ENCODE measurements around the gene ATF7. TPM values are rescaled to one million over a fixed set of nuclear protein-coding genes. Genes with fewer than 3 reads are reported as not detected.

Gene ATF7
- total and polyA plus RNA-seq, 2 donors (not counting 3 experiments of a cell fraction or from before 2014, with no cell fraction given) = 36.0 to 68.5 TPM

DNA sequence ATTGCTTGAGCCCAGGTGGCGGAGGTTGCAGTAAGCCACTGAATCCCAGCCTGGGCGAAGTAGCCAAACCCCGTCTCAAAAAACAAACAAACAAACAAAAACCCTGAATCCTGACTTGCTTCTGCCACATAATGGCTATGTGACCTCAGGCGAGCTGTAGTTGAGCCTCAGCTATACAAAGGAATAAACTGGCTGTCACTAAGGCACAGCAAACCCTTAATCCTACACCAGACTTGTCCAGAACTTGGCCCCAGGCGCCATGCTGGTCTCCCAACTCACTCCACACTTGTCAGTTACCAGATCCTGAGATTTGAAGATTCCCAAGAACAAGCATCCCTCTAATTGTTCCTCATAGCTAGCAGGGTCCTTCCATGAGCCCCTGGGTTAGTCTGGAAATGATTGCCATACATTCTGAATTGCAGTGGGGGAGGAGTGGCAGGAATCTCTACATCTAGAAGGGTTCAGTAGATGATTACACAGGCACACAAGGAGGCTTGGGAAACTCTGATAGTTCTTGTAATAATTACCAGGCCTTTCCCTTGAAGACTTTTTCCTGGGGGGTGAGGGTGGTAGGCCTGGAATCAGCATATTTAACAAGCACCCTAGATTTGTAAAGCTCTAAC is 136.8 kb downstream of the ATF7 start:
- dilution Hi-C loops (cut with MboI; ENCODE audit: extremely low pct_ligation_motif_present, low sequenced_read_pairs) = no loop called here
- no peak overlapping the region for H2AFZ ChIP-seq (ENCODE audit: low read depth, low read length)
- H3K9me3 ChIP-seq (replicated peaks; ENCODE audit: control insufficient read depth, insufficient read depth, low read length) = no peaks in the 10 kb centered on the region
- no peak overlapping the region for H3K4me2 ChIP-seq (ENCODE audit: insufficient read depth, low read length)
- no peaks in the 10 kb centered on the region for H3K79me2 ChIP-seq (ENCODE audit: control insufficient read depth, insufficient read depth, low read length)
- H3K27ac ChIP-seq (ENCODE audit: insufficient read depth, low read depth, low read length) = no peak overlapping the region
- intact Hi-C loops (cut with micrococcal nuclease) = no loop called here
- BruUV-seq (replicated peaks) = no TSS peak
- POLR2A ChIA-PET = interaction anchor here (1.6 kb wide), 1 partner anchor 12 kb away, joined by 7 read pairs; the partner anchor contains the start of gene TARBP2
- FAIRE-seq (no peak), DNase-seq (ENCODE audit: low read depth, low spot score) (no peak)
- no peaks in the 10 kb centered on the region for H4K20me1 ChIP-seq (replicated peaks; ENCODE audit: control insufficient read depth, extremely low read depth, insufficient read depth, low read length)
- no peak overlapping the region for H3K4me3 ChIP-seq (replicated peaks in 1 of 3; ENCODE audit: insufficient read depth in 1 of 3, low read depth in 1 of 3, low read length in 3 of 3)
- TF ChIP-seq EZH2 (IDR thresholded peaks at IDR 0.05; ENCODE audit: borderline replicate concordance, low read depth, low read length, severe bottlenecking) (no peak), POLR2AphosphoS5 (IDR thresholded peaks at IDR 0.05; ENCODE audit: insufficient read depth, low read depth, low read length) (no peak), JUN (IDR thresholded peaks at IDR 0.05; ENCODE audit: borderline replicate concordance, insufficient read depth, insufficient read length, low read depth) (no peak), POLR2A (IDR thresholded peaks at IDR 0.05; ENCODE audit: low read depth, low read length) (no peak)
- peaks cover 11% of the 10 kb centered on the region for H3K4me1 ChIP-seq (ENCODE audit: control insufficient read depth, extremely low read depth, insufficient read depth, low read length)
- H3K9me1 ChIP-seq (replicated peaks; ENCODE audit: control insufficient read depth, extremely low read depth, insufficient read depth, low read length) = no peaks in the 10 kb centered on the region
- peaks cover 0 to 19% of the 10 kb centered on the region in 2 experiments for H3K36me3 ChIP-seq (ENCODE audit: control insufficient read depth in 2 of 2, extremely low read depth in 1 of 2, insufficient read depth in 2 of 2, low read length in 2 of 2)
- H3K27me3 ChIP-seq (ENCODE audit: control insufficient read depth in 2 of 2, insufficient read depth in 2 of 2, low read length in 2 of 2) = no peaks in the 10 kb centered on the region
- no peak overlapping the region for H3K9ac ChIP-seq (replicated peaks; ENCODE audit: extremely low read depth, insufficient read depth, low read length)
- CTCF ChIA-PET = interaction anchor here (1.0 to 1.4 kb wide), 3 partner anchors 10 to 13 kb away, joined by 3 to 4 read pairs (median 4); partner anchors contain the start of genes MAP3K12 and TARBP2

- Histone ChIP-seq H3K4me3 (replicated peaks in 1 of 3; ENCODE audit: insufficient read depth in 1 of 3, low read depth in 1 of 3, low read length in 3 of 3) (no peak overlapping the region), H3K36me3 (ENCODE audit: control insufficient read depth in 2 of 2, extremely low read depth in 1 of 2, insufficient read depth in 2 of 2, low read length in 2 of 2) (peaks cover 2 to 41% of the 10 kb centered on the region in 2 experiments), H3K9me1 (replicated peaks; ENCODE audit: control insufficient read depth, extremely low read depth, insufficient read depth, low read length) (no peaks in the 10 kb centered on the region), H3K4me1 (ENCODE audit: control insufficient read depth, extremely low read depth, insufficient read depth, low read length) (no peaks in the 10 kb centered on the region), H4K20me1 (replicated peaks; ENCODE audit: control insufficient read depth, extremely low read depth, insufficient read depth, low read length) (no peaks in the 10 kb centered on the region), H3K9ac (replicated peaks; ENCODE audit: extremely low read depth, insufficient read depth, low read length) (no peak overlapping the region), H3K27ac (ENCODE audit: insufficient read depth, low read depth, low read length) (no peak overlapping the region), H3K27me3 (ENCODE audit: control insufficient read depth in 2 of 2, insufficient read depth in 2 of 2, low read length in 2 of 2) (no peaks in the 10 kb centered on the region), H3K9me3 (replicated peaks; ENCODE audit: control insufficient read depth, insufficient read depth, low read length) (no peaks in the 10 kb centered on the region), H3K79me2 (ENCODE audit: control insufficient read depth, insufficient read depth, low read length) (no peaks in the 10 kb centered on the region), H2AFZ (ENCODE audit: low read depth, low read length) (no peak overlapping the region), H3K4me2 (ENCODE audit: insufficient read depth, low read length) (no peak overlapping the region)
- intact Hi-C loops (cut with micrococcal nuclease) = no loop called here
- ChIA-PET CTCF (no interaction called here), POLR2A (interaction anchor here (0.5 kb wide), 1 partner anchor 16 kb away, joined by 4 read pairs; no protein-coding TSS in a partner anchor)
- no peak for DNase-seq (ENCODE audit: low read depth, low spot score)
- dilution Hi-C loops (cut with MboI; ENCODE audit: extremely low pct_ligation_motif_present, low sequenced_read_pairs) = no loop called here
- FAIRE-seq = no peak
- TF ChIP-seq, protein P1, sequence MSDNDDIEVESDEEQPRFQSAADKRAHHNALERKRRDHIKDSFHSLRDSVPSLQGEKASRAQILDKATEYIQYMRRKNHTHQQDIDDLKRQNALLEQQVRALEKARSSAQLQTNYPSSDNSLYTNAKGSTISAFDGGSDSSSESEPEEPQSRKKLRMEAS (IDR thresholded peaks at IDR 0.05; ENCODE audit: insufficient read depth, insufficient read length) = no peak
- no peak for TF ChIP-seq MYC (IDR thresholded peaks at IDR 0.05; ENCODE audit: low read depth, low read length)
- TF ChIP-seq JUN (IDR thresholded peaks at IDR 0.05; ENCODE audit: borderline replicate concordance, insufficient read depth, insufficient read length, low read depth) = no peak
- TF ChIP-seq GATA2 (IDR thresholded peaks at IDR 0.05; ENCODE audit: insufficient read depth, insufficient read length, low read depth, low read length) = no peak
- TF ChIP-seq POLR2AphosphoS5 (IDR thresholded peaks at IDR 0.05; ENCODE audit: insufficient read depth, low read depth, low read length) = no peak
- no peak for TF ChIP-seq CTCF (IDR thresholded peaks at IDR 0.05; ENCODE audit: extremely low read depth in 1 of 2, insufficient read depth in 1 of 2, low read depth in 1 of 2, low read length in 2 of 2)
- TF ChIP-seq EZH2 (IDR thresholded peaks at IDR 0.05; ENCODE audit: borderline replicate concordance, low read depth, low read length, severe bottlenecking) = no peak
- no peak for TF ChIP-seq POLR2A (IDR thresholded peaks at IDR 0.05; ENCODE audit: low read depth, low read length)
- TF ChIP-seq FOS (IDR thresholded peaks at IDR 0.05; ENCODE audit: borderline replicate concordance, insufficient read depth, low read length) = no peak
- no TSS peak for BruUV-seq (replicated peaks)
Measured at GRCh38 chr12:53486736-53487487, 139.3 kb downstream of the ATF7 start.
